ENCODE results near the gene FGB.
"Not testable (repeated sequence)": the region's sequence is repeated elsewhere in the genome, so short reads cannot be mapped to it uniquely, and the experiment has no call there.

The FGB gene

GRCh38 chr4:154565704-154566103 is 2.9 kb downstream of the FGB start:
- no peak for DNase-seq (ENCODE audit: low read depth, low spot score)

GRCh38 chr4:154566639-154567204 is 3.9 kb downstream of the FGB start:
- no peak for DNase-seq (ENCODE audit: low read depth, low spot score)

GRCh38 chr4:154569028-154569427 is 6.2 kb downstream of the FGB start:
- DNase-seq (ENCODE audit: low read depth, low spot score) = no peak

GRCh38 chr4:154569584-154569983 is 6.8 kb downstream of the FGB start:
- DNase-seq (ENCODE audit: low read depth, low spot score) = no peak

- no peak for DNase-seq (ENCODE audit: low read depth, low spot score)
Observed at GRCh38 chr4:154573190-154573870, 10.5 kb downstream of the FGB start.

GRCh38 chr4:154574311-154574710 is 11.5 kb downstream of the FGB start:
- no peak for DNase-seq (ENCODE audit: low read depth, low spot score)

DNA sequence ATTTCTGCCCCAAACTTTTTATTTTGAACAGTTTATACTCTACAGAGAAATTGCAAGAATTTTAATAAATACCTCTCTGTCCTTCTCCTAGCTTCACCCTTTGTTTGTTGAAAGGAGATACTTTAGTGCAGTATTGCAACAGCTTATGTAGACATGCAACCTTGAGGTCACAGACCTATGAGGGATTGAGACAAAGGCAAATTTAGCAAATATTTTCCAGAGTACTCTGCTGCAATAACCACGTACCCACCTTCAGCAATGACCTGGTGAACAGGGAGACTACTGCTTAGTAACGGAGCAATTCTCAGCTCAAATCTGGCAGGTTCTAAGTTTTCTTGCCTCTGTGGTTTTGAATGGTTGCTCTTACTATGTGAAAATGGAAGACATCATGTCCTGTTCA is 14.5 kb downstream of the FGB start:
- no peak for DNase-seq (ENCODE audit: low read depth, low spot score)

DNA sequence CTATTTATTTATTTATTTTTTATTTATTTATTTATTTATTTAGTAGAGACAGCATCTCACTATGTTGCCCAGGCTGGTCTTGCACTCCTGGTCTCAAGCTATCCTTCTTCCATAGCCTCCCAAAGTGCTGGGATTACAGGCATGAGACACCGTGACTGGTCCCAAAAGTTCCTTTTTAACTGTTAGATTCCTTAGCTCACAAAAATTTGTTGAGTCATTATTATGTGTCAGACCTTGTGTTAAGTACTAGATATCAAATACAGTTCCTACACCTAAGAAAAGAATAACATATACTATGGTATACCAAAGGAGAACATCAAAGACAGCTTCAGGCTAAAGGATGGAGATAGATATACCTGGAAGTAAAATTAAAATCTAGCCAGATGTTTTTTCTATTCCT is 16.1 kb downstream of the FGB start:
- DNase-seq (ENCODE audit: low read depth, low spot score) = no peak

- DNase-seq (ENCODE audit: low read depth, low spot score) = no peak
Observed at GRCh38 chr4:154579927-154580326, 17.1 kb downstream of the FGB start.

GRCh38 chr4:154582723-154583122 is 19.9 kb downstream of the FGB start:
- no peak for DNase-seq (ENCODE audit: low read depth, low spot score)

DNA sequence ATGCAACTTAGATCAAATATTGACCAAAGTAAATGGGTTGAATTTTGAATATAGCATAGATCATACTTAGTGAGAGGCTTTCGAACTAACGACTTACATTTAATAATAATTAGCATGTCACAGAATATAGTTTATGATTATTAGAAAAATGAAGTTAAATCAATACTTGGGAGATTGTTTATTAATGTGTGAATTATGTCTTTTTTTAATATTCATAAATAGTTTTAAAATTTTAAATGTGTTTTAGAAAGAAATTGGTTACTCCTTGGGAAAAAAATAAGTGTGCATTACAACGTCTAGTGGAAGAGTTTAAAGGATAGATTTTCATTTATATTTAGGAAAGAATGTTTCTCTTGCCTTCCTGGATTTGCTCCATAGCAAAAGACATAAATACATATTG is 20.4 kb downstream of the FGB start:
- DNase-seq (ENCODE audit: low read depth, low spot score) = no peak

- no peak for DNase-seq (ENCODE audit: low read depth, low spot score)
Observed at GRCh38 chr4:154583677-154584076, 20.9 kb downstream of the FGB start.

- no peak for DNase-seq (ENCODE audit: low read depth, low spot score)
Observed at GRCh38 chr4:154584259-154584658, 21.4 kb downstream of the FGB start.

- DNase-seq (ENCODE audit: low read depth, low spot score) = no peak
Observed at GRCh38 chr4:154585369-154586018, 22.7 kb downstream of the FGB start.

- no peak for DNase-seq (ENCODE audit: low read depth, low spot score)
Observed at GRCh38 chr4:154586296-154587033, 23.7 kb downstream of the FGB start.

DNA sequence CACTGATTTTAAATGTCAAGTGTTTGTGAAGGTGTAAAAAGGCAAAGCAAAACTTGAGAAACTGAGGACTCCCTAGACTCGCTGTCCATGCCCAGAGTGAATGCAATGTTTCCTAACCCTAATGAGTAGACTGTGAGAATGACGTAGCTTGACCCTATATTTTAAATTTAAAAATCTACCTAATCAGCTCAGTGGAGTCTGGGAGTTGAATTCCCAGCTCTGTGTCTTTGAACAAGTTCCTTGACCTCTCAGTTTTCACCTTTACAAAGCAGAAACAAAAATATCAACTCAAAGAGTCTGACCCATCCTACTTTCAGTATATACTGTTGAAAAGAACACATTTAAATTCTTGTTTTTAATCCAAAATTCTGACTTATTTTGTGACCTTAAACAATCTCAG is 25.4 kb downstream of the FGB start:
- DNase-seq (ENCODE audit: low read depth, low spot score) = no peak

DNA sequence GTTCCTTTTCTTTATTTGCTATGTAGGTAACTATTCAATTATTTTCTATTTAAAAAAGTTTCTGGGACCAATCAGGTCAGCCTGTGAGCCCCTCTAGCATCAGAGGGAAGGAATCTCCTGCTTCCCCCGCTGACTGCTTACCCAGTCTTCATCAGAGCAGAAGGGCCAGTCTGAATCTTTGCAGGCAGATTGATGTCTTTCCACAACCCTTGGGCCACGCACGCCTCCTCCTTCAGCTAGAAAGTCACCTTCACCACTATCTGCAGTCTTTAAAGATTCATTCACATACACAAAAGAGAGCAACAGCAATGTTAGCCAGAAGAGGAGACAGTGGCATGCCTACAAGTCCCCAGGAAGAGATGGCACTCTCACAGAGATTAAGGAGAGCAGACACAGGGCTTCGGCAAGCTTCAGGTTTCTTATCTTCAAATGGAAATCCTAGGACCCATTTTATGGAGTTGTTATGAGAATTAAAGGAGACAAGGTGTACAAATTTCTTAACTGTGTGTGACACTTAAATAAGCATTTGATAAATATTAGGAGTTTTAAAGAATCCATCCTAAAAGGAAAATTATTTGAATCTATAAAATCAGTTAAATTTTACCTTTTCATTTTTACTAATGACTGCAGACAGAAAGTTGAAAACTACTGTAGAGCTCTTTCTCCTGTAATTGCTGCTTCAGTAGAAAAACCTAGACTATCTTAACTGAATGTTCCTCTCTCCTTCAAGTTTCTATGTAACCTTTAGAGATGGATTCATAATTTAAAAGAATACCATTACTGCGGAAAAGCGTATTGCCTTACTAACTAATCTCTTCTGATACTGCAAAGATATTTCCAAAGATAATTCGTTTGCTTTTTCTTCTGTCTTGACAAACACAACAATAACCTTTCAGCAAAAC is 26.7 kb downstream of the FGB start:
- DNase-seq (ENCODE audit: low read depth, low spot score) = no peak

DNA sequence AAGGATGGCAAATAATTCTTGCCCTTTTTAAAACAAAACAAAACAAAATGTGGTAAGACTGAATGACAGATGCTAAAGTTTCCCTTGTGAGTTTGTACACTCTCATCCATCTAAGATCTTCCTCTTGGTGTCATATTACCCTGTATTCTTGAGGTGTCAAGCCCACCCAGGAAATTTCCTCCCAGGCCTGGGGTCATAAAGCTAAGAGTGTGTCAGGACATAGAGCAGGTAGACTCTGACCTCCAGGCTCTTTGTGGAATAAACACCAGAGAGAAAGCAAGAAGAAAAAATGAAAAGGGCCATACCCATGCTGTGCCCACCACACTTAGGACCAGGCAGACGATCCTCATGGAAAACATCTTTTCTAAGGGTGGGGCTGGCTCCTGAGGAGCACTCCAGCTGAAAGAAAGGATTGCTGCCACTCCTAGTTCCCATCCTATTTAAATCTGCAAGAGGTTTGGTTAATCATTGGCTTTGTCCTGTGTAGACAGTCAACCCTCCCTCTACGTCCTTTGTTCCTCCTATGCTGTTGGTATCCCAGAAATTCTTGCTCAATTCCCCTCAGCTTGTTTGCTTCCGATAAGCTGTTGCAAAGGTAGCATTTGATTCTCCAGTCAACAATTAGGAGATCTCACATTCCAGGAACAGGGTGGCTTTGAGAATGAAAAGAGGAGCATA is 27.7 kb downstream of the FGB start, which contains the start of gene FGA:
Gene FGA, minus strand, starts transcription at position 414 of the 678 bp plus-strand sequence. Its CDS starts 55 bp downstream, at position 359.
- DNase-seq (ENCODE audit: low read depth, low spot score) = no peak

DNA sequence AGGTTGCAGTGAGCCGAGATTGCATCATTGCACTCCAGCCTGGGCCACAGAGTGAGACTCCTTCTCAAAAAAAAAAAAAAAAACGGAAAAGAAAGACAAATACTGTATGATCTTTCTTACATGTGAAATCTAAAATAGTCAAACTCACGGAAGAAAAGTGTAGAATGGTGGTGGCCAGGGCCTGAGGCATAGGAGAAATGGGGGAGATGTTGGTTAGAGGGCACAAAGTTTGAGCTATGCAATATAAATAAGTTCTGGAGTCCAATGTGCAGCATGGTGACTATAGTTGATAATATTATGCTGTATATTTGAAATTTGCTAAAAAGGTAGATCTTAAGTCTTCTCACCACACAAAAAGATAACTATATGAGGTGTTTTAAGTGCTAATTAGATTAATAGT is 29.1 kb downstream of the FGB start:
- DNase-seq (ENCODE audit: low read depth, low spot score) = no peak

- no peak for DNase-seq (ENCODE audit: low read depth, low spot score)
Observed at GRCh38 chr4:154593868-154594267, 31.1 kb downstream of the FGB start.

DNA sequence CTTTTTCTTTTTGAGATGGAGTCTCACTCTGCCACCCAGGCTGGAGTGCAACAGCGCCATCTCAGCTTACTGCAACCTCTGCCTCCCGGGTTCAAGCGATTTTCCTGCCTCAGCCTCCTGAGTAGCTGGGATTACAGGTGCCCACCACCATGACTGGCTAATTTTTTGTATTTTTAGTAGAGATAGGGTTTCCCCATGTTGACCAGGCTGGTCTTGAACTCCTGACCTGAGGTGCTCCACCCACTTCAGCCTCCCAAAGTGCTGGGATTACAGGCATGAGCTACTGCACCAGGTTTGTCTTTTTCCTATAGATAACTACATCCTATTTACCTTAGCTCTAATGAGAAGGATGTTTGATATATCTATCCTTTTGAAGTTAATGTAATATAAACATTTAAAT is 31.5 kb downstream of the FGB start:
- not testable (repeated sequence) for DNase-seq (ENCODE audit: low read depth, low spot score)

All from iPS DF 19.7 (cell line).